Astrocyte of the cerebellum (primary cell): Measurements from ENCODE around the gene TMEM40.

ENCODE experiments used
- DNase-seq: peaks from one replicate; pipeline ENCODE4 v3.0.0-alpha.2; 2011; ENCODE audit warnings: low read depth
- H3K4me3 ChIP-seq: 2 replicates; pipeline ENCODE4 v1.5.1; 2011; ENCODE audit warnings: mild to moderate bottlenecking, low read depth, low read length, moderate library complexity
- in situ Hi-C: cut with HindIII; loops from 2 replicates; pipeline ENCODE4 v1.10.0; 2017; ENCODE audit warnings: low sequenced_read_pairs
- TF ChIP-seq, protein P1 (sequence below): IDR thresholded peaks from 2 replicates; pipeline ENCODE4 v1.5.1; 2012; ENCODE audit warnings: low read length, low read depth, moderate library complexity, mild to moderate bottlenecking; ENCODE audit errors: missing control alignments

The TMEM40 gene, protein sequence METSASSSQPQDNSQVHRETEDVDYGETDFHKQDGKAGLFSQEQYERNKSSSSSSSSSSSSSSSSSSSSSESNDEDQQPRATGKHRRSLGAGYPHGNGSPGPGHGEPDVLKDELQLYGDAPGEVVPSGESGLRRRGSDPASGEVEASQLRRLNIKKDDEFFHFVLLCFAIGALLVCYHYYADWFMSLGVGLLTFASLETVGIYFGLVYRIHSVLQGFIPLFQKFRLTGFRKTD

DNA sequence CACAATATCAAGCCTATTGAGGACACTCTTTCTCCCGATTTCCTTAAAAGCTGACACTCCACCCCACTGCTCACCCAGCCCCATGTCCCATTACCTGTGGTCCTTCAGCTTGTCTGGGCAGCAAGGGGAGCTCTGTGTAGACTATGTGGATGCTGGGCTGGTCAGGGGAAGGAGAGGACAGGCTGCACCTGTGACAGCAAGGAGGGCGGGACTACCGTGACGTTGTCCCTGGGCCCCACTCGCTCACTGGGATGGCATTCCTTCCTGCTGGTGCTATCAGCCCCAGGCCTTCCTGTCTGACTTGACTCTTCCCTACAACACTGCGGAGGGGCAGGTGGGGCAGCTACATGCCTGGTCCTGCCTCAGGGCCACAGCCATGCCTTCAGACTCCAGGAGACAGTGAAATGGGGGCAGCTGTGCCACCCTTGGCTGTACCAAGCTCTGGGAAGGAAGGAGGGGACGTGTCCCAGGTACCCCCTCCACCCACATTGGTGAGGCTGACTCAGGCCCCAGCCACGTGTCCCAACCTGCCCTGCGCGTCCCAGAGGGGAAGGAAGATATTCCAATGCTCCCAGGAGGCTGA, at the start of gene TMEM40:
Gene TMEM40 (minus strand): TSS at position 163 of the 583 bp plus-strand sequence. CDS start 9,427 bp downstream, outside the sequence.
- DNase-seq, result no peak
- TF ChIP-seq, protein P1, sequence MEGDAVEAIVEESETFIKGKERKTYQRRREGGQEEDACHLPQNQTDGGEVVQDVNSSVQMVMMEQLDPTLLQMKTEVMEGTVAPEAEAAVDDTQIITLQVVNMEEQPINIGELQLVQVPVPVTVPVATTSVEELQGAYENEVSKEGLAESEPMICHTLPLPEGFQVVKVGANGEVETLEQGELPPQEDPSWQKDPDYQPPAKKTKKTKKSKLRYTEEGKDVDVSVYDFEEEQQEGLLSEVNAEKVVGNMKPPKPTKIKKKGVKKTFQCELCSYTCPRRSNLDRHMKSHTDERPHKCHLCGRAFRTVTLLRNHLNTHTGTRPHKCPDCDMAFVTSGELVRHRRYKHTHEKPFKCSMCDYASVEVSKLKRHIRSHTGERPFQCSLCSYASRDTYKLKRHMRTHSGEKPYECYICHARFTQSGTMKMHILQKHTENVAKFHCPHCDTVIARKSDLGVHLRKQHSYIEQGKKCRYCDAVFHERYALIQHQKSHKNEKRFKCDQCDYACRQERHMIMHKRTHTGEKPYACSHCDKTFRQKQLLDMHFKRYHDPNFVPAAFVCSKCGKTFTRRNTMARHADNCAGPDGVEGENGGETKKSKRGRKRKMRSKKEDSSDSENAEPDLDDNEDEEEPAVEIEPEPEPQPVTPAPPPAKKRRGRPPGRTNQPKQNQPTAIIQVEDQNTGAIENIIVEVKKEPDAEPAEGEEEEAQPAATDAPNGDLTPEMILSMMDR, result no peak
- in situ Hi-C loops, result no loop called here
- H3K4me3 ChIP-seq, result no peak within 1 kb of the TSS

DNA sequence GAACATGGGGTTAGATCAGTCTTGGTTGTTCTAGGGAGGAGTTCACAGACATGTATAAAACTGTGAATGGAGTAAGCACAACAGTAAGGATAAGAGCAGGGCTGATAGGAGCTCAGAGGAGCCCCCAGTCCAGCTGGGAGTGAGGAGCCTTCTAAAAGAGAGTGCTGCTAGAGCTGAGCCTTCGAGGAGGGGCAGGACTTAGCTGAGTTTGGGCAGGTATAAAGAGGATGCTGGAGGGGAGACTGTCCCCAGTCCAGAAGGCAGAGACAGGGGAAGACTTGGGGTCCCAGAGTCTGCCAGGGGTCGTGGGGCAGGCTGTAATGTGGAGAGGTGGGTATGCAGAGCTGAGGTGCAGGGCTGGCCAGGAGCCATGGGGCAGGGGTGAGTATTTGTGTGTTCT, 49.5 kb upstream of the TMEM40 start:
- in situ Hi-C loops, result no loop called here

DNA sequence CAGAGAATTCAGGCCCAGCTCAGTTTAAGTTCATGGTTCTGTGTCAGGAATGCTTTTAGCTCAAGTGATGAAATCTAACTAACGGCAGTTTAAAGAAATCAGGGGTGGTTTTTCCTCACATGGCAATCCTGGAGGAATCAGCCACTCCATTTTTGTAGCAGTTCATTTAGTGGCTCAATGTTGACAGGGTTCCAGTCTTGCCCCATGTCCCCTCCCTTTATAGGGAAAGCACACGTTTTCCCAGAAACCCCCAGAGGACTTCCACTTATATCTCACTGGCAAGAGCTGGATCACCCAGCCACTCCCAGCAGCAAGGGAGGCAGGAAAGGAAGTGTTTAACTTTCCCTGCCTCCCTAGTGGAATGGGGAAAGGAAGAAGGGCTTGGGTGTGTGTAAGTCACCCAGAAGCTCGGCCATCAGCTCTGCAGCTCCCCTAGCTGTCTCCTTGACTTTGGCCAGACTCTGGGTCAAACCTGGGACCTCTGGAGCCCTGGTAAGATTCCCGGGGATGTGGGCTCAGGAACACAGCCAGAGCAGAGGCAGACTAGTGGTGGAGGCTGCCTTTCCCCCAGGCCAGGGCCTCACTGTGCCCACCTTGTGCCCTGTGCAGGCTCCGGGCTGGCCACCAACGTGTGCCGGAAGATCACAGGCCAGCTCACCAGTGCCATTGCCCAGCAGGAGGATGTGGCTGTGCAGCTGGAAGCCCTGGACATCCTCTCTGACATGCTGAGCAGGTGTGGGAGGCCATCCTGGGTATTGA, 48.7 kb upstream of the TMEM40 start:
- H3K4me3 ChIP-seq, result no peak overlapping the region
- no peak for DNase-seq
- in situ Hi-C loops, result no loop called here
- TF ChIP-seq, protein P1, result no peak

More for the DNA sequence above, 49.5 kb upstream of the TMEM40 start:
- DNase-seq, result no peak
- TF ChIP-seq, protein P1, result no peak
- no peak overlapping the region for H3K4me3 ChIP-seq

DNA sequence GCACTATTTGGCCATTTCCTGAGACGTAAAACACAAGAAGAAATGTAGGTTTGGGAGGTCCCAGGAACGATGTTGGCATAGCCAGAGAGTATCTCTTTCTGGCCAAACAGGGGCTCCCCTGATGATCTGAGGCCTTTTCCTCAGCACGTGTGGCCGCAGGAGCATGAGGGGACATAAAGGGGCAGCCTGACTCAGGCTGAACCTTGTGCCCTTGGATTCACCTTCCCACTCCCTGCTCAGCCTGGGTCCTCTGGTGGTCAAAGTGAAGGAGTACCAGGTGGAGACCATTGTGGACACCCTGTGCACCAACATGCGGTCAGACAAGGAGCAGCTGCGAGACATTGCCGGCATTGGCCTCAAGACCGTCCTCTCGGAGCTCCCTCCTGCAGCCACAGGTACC, 48.0 kb upstream of the TMEM40 start:
- DNase-seq, result no peak
- in situ Hi-C loops, result no loop called here
- TF ChIP-seq, protein P1, result no peak
- no peak overlapping the region for H3K4me3 ChIP-seq

DNA sequence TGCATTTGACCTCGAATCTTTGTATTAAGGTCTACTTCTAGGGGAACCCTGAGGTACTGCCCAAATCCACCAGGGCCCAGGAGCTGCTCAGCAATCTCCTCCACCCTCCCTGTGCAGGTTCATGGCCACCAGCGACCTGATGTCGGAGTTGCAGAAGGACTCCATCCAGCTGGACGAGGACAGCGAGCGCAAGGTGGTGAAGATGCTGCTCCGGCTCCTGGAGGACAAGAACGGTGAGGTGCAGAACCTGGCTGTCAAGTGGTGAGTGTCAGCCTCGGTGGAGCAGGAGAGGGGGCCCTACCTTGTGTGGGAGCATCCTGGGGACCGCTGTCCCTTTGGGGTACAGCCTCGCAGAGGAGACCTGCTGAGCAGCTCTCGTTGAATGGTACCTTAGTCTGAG, 44.3 kb upstream of the TMEM40 start:
- TF ChIP-seq, protein P1, result no peak
- H3K4me3 ChIP-seq, result no peak overlapping the region
- in situ Hi-C loops, result no loop called here
- no peak for DNase-seq

DNA sequence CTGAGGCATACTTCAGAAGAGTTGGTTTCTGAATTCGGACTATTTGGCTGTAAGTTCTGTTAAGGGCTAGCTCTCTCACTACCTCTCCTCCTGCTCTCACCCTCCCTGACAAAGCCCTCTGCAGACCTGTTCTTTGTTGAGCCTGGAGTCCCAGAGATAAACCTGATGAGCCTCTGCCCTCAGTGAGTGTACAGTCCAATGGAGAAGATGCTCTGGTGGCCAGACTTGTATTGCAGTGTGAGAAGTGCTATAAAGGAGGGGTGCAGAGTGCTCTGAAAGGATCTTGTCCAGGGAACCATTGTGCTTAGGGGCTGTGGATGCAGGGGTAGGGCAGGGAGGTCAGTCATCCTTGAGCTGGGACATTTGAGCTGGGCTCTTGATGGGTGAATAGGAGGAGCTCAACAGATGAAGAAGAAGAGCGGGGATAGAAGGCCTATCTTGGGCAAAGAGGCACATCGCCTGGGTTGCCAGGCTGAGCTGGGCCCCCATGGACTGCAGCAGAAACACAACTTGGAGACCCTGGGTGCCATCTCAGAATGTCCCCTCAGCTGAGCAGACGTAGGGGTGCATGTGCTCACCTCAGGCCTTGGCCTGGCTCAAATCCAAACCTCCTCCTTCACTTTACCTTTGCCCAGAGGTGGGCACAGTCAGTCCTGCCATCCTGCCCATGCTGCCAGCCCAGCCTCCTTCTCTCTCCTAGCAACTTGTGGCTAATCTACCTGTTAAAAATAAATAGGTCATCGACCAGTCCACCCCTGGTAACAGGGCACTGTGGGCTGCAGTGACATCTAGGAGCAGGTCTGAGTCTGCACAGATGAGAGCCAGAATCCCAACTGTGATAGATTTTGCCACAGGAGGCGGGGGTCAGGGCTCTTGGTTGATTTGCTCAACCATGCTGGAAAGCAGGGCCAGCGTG, 40.7 kb upstream of the TMEM40 start:
- TF ChIP-seq, protein P1, result no peak
- no peak overlapping the region for H3K4me3 ChIP-seq
- no peak for DNase-seq
- in situ Hi-C loops, result no loop called here
